Type B pancreatic cell (in vitro differentiated cells): ENCODE data around the gene FAM181A. TPM values are rescaled to one million over a fixed set of nuclear protein-coding genes. Genes with fewer than 3 reads are reported as not detected.

Experiments used
- DNase-seq: peaks from one replicate; pipeline ENCODE4 v3.0.0; 2021; ENCODE audit warnings: mixed read lengths; ENCODE audit not compliant: unreplicated experiment; ENCODE audit errors: extremely low spot score
- H3K27ac Mint-ChIP-seq: 2 replicates; pipeline ENCODE4 v1.8.0; 2021; ENCODE audit warnings: mild to moderate bottlenecking, mixed read lengths
- H3K27me3 Mint-ChIP-seq: 2 replicates; pipeline ENCODE4 v1.8.0; 2021; ENCODE audit warnings: mixed read lengths
- H3K36me3 Mint-ChIP-seq: 2 replicates; pipeline ENCODE4 v1.8.0; 2021; ENCODE audit warnings: mixed read lengths
- H3K4me1 Mint-ChIP-seq: one replicate; pipeline ENCODE4 v1.8.0; 2021; ENCODE audit warnings: mixed read lengths; ENCODE audit not compliant: unreplicated experiment
- H3K4me3 Mint-ChIP-seq: 2 replicates; pipeline ENCODE4 v1.8.0; 2021; ENCODE audit warnings: mild to moderate bottlenecking, mixed read lengths
- H3K9me3 Mint-ChIP-seq: 2 replicates; pipeline ENCODE4 v1.8.0; 2021; ENCODE audit warnings: mixed read lengths
- CTCF ChIP-seq: fragments of 200-600 bp; sonication (generic); conservative IDR thresholded peaks from 2 replicates; pipeline ENCODE4 v1.5.0; 2021; ENCODE audit warnings: antibody characterized with exemption, mild to moderate bottlenecking
- total RNA-seq: library from RNA; stranded (reverse); gene quantifications from 2 replicates; pipeline ENCODE4 v1.2.1, GENCODE V29; 2021; ENCODE audit warnings: low replicate concordance

The FAM181A gene
- total RNA-seq, 1 donor from 2014 or later = 1.2 TPM

DNA sequence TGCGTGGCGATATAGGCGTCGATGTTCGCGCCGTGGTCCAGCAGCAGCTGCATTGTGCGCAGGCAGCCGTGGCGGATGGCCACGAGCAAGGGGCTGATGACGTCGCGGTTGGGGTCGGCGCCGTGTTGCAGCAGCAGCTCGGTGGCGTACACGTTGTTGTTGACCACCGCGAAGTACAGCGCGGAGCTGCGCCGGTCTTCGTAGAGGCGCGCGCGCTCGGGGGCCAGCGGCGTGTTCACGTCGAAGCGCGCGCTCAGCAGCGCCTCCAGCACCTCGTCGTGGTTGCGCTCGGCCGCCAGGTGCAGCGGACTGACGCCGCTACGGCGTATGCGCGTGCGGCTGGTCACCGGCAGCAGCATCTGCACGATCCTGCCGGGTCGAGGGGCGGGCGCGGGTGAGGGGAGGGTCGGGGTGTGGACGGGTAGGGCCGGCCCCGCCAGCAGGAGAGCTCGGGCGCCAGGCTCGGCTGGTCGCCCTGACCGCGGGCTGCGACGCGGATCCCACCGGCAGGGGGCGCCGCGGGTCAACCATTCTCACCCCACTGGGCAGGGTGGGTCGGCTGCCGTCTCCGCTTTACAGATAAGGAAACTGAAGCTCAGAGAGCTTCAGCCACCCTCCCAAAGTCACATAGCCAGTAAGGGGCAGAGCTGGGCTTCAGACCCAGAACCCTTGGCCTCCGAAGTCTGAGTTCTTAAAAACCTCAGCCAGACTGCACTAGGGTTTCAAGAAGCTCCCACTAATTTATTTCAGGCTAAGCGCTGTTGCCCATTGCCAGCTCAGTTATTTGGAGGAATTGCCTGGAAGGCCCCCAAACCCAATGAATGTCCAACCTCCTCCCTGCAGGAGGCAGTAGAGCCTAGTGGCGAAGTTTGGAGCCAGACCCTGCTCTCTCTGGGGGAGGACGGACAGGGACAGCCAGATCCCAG is 12.4 kb downstream of the FAM181A start:
- peak; percentile 100 for TF ChIP-seq CTCF
- H3K27ac Mint-ChIP-seq = no peak overlapping the region
- H3K4me1 Mint-ChIP-seq = peaks cover 9% of the 10 kb centered on the region
- H3K9me3 Mint-ChIP-seq = no peaks in the 10 kb centered on the region
- peak overlapping the region; percentile 55 for H3K4me3 Mint-ChIP-seq
- H3K36me3 Mint-ChIP-seq = no peaks in the 10 kb centered on the region
- H3K27me3 Mint-ChIP-seq = peaks cover 49% of the 10 kb centered on the region
- peak; percentile 90 for DNase-seq

DNA sequence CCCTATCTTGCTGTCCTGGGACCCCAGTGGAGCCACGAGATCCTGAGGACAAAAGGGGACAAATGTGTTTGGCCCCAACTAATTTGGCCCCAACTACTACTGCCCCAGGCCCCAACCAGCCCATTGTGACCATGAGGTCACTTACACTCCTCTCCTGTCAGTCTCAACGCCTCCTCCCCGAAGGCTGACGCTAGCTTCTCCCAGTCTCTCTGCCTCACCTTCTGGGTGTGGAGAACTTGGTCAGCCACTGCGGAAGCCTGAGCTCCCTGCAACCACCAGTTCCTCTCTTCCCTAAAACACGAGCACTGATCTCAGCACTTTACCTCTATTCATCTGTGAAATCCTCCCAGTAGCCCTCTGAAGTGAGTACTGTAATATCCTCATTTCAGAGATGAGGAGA is 13.3 kb downstream of the FAM181A start:
- no peak for TF ChIP-seq CTCF
- Mint-ChIP-seq H3K4me3 (peak overlapping the region; percentile 64), H3K4me1 (peaks cover 9% of the 10 kb centered on the region), H3K27me3 (peaks cover 44% of the 10 kb centered on the region), H3K27ac (no peak overlapping the region), H3K36me3 (no peaks in the 10 kb centered on the region), H3K9me3 (no peaks in the 10 kb centered on the region)
- DNase-seq = no peak

GRCh38 chr14:93941293-93941910 is 14.3 kb downstream of the FAM181A start:
- Mint-ChIP-seq H3K36me3 (no peaks in the 10 kb centered on the region), H3K27ac (no peak overlapping the region), H3K4me1 (peaks cover 5% of the 10 kb centered on the region), H3K27me3 (peaks cover 37% of the 10 kb centered on the region), H3K9me3 (no peaks in the 10 kb centered on the region), H3K4me3 (no peak overlapping the region)
- no peak for TF ChIP-seq CTCF
- no peak for DNase-seq

GRCh38 chr14:93943052-93943451 is 15.9 kb downstream of the FAM181A start:
- DNase-seq = no peak

GRCh38 chr14:93943930-93944329 is 16.8 kb downstream of the FAM181A start:
- Mint-ChIP-seq H3K4me3 (no peak overlapping the region), H3K27me3 (peaks cover 20% of the 10 kb centered on the region), H3K4me1 (peaks cover 5% of the 10 kb centered on the region), H3K9me3 (no peaks in the 10 kb centered on the region), H3K27ac (no peak overlapping the region), H3K36me3 (no peaks in the 10 kb centered on the region)
- DNase-seq = no peak
- TF ChIP-seq CTCF = no peak

More at GRCh38 chr14:93943052-93943451, 15.9 kb downstream of the FAM181A start:
- H3K9me3 Mint-ChIP-seq = no peaks in the 10 kb centered on the region
- H3K4me1 Mint-ChIP-seq = peaks cover 5% of the 10 kb centered on the region
- H3K4me3 Mint-ChIP-seq = no peak overlapping the region
- H3K36me3 Mint-ChIP-seq = no peaks in the 10 kb centered on the region
- H3K27me3 Mint-ChIP-seq = peaks cover 29% of the 10 kb centered on the region
- TF ChIP-seq CTCF = no peak
- H3K27ac Mint-ChIP-seq = no peak overlapping the region
